GM21786 (cell line): ENCODE results near the gene SELENOV.
A peak's percentile ranks its signal among the peaks of the same experiment; 100 is the strongest.

Experiments
- ATAC-seq: cut with Tn5 transposase; IDR thresholded peaks from one replicate; pipeline ENCODE4 v1.9.1; 2021; ENCODE audit not compliant: unreplicated experiment

Gene SELENOV

GRCh38 chr19:39518458-39518857 is 3.5 kb downstream of the SELENOV start:
- ATAC-seq = no peak

GRCh38 chr19:39518975-39519374 is 4.0 kb downstream of the SELENOV start:
- no peak for ATAC-seq

- ATAC-seq = no peak
These were observed 5.9 kb downstream of the SELENOV start for GRCh38 chr19:39520541-39521484.

GRCh38 chr19:39524495-39524894 is 9.6 kb downstream of the SELENOV start:
- ATAC-seq = no peak

- ATAC-seq = no peak
These were observed 10.3 kb downstream of the SELENOV start for GRCh38 chr19:39525205-39525604.

GRCh38 chr19:39531834-39532232 is 16.9 kb downstream of the SELENOV start:
- ATAC-seq = no peak

GRCh38 chr19:39532233-39533002 is 17.5 kb downstream of the SELENOV start, which contains the start of gene EID2B:
Gene EID2B (minus strand): TSS chr19:39532852. CDS start chr19:39532802, 50 bp downstream.
- peak; percentile 91 for ATAC-seq

GRCh38 chr19:39533003-39533512 is 18.1 kb downstream of the SELENOV start:
- ATAC-seq = no peak

- ATAC-seq = no peak
These were observed 18.9 kb downstream of the SELENOV start for GRCh38 chr19:39533791-39534190.

- no peak for ATAC-seq
These were observed 24.2 kb downstream of the SELENOV start for GRCh38 chr19:39539165-39539517.

- peak; percentile 78 for ATAC-seq
These were observed 24.8 kb downstream of the SELENOV start, which contains the start of gene EID2 for GRCh38 chr19:39539518-39540332. Gene EID2 (minus strand): TSS chr19:39540161. CDS start chr19:39540079, 82 bp downstream.

- ATAC-seq = no peak
These were observed 25.4 kb downstream of the SELENOV start for GRCh38 chr19:39540333-39540673.

- ATAC-seq = no peak
These were observed 27.3 kb downstream of the SELENOV start for GRCh38 chr19:39542206-39542605.

- ATAC-seq = no peak
These were observed 28.5 kb downstream of the SELENOV start for GRCh38 chr19:39543477-39543857.

GRCh38 chr19:39544226-39544903 is 29.4 kb downstream of the SELENOV start:
- no peak for ATAC-seq

GRCh38 chr19:39544911-39545310 is 30.0 kb downstream of the SELENOV start:
- no peak for ATAC-seq

GRCh38 chr19:39546599-39546998 is 31.7 kb downstream of the SELENOV start:
- ATAC-seq = no peak

GRCh38 chr19:39550197-39550596 is 35.3 kb downstream of the SELENOV start:
- ATAC-seq = no peak

GRCh38 chr19:39553082-39553652 is 38.2 kb downstream of the SELENOV start:
- ATAC-seq = no peak
